Measurements from ENCODE around the gene LTA4H. TPM values are rescaled to one million over a fixed set of nuclear protein-coding genes. Genes with fewer than 3 reads are reported as not detected.

Gene LTA4H
- total RNA-seq, 1 experiment from 2014 or later: 66.0 TPM

DNA sequence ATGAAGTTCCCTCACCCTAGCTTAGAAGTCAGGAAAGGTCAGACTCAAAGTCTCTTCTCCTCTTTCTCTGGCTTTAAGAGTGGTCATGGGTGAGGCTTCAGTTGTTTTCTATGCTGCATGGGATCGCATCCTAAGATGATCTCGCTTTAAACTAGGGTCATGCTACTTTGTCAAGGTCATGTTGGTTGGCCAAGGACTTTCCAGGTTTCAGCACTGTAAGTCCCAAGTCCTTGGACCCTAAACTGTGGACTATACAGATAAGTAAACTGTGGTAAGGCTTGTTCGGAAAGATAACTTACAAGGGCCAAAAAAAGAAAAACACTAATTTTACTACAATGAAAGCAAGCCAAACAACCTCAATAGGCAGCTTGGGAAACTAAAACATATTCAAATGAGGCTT lies 56.6 kb downstream of the LTA4H start:
- peaks cover 5% of the 10 kb centered on the region for H3K4me1 Mint-ChIP-seq (ENCODE audit: insufficient read depth, unreplicated experiment)
- POLR2A ChIA-PET: interaction anchor here (1.3 kb wide), 1 partner anchor 37 kb away, joined by 3 read pairs; the partner anchor contains the start of gene CCDC38
- no peak for DNase-seq (ENCODE audit: unreplicated experiment)
- H3K36me3 Mint-ChIP-seq (ENCODE audit: insufficient read depth, unreplicated experiment): no peaks in the 10 kb centered on the region
- H3K9me3 Mint-ChIP-seq (ENCODE audit: unreplicated experiment): no peaks in the 10 kb centered on the region
- no peak overlapping the region for H3K27ac Mint-ChIP-seq (ENCODE audit: low read depth, unreplicated experiment)
- CTCF ChIA-PET: interaction anchor here (1.9 kb wide), 1 partner anchor 20 kb away, joined by 8 read pairs; no protein-coding TSS in a partner anchor
- no peak overlapping the region for H3K4me3 Mint-ChIP-seq (ENCODE audit: unreplicated experiment)
- BruUV-seq (replicated peaks): no TSS peak
- intact Hi-C loops (cut with micrococcal nuclease): no loop called here
- H3K27me3 Mint-ChIP-seq (ENCODE audit: insufficient read depth, unreplicated experiment): no peaks in the 10 kb centered on the region
- no peak for TF ChIP-seq CTCF (IDR thresholded peaks at IDR 0.05; ENCODE audit: unreplicated experiment)

GRCh38 chr12:95978351-95978750 lies 57.0 kb downstream of the LTA4H start:
- Mint-ChIP-seq H3K9me3 (ENCODE audit: unreplicated experiment) (no peaks in the 10 kb centered on the region), H3K27me3 (ENCODE audit: insufficient read depth, unreplicated experiment) (no peaks in the 10 kb centered on the region), H3K27ac (ENCODE audit: low read depth, unreplicated experiment) (no peak overlapping the region), H3K36me3 (ENCODE audit: insufficient read depth, unreplicated experiment) (no peaks in the 10 kb centered on the region), H3K4me3 (ENCODE audit: unreplicated experiment) (no peak overlapping the region), H3K4me1 (ENCODE audit: insufficient read depth, unreplicated experiment) (peaks cover 5% of the 10 kb centered on the region)
- no TSS peak for BruUV-seq (replicated peaks)
- ChIA-PET POLR2A (no interaction called here), CTCF (interaction anchor here (1.9 kb wide), 1 partner anchor 20 kb away, joined by 8 read pairs; no protein-coding TSS in a partner anchor)
- no peak for DNase-seq (ENCODE audit: unreplicated experiment)
- intact Hi-C loops (cut with micrococcal nuclease): no loop called here
- TF ChIP-seq CTCF (IDR thresholded peaks at IDR 0.05; ENCODE audit: unreplicated experiment): no peak

GRCh38 chr12:95977764-95978305 lies 57.6 kb downstream of the LTA4H start:
- Mint-ChIP-seq H3K4me1 (ENCODE audit: insufficient read depth, unreplicated experiment) (peaks cover 5% of the 10 kb centered on the region), H3K27ac (ENCODE audit: low read depth, unreplicated experiment) (no peak overlapping the region), H3K36me3 (ENCODE audit: insufficient read depth, unreplicated experiment) (no peaks in the 10 kb centered on the region), H3K4me3 (ENCODE audit: unreplicated experiment) (no peak overlapping the region), H3K27me3 (ENCODE audit: insufficient read depth, unreplicated experiment) (no peaks in the 10 kb centered on the region), H3K9me3 (ENCODE audit: unreplicated experiment) (no peaks in the 10 kb centered on the region)
- BruUV-seq (replicated peaks): no TSS peak
- ChIA-PET POLR2A (no interaction called here), CTCF (interaction anchor here (0.6 to 1.9 kb wide), 2 partner anchors 16 to 20 kb away, joined by 5 to 8 read pairs; no protein-coding TSS in a partner anchor)
- DNase-seq (ENCODE audit: unreplicated experiment): no peak
- no peak for TF ChIP-seq CTCF (IDR thresholded peaks at IDR 0.05; ENCODE audit: unreplicated experiment)
- intact Hi-C loops (cut with micrococcal nuclease): no loop called here

- Mint-ChIP-seq H3K27me3 (ENCODE audit: insufficient read depth, unreplicated experiment) (no peaks in the 10 kb centered on the region), H3K36me3 (ENCODE audit: insufficient read depth, unreplicated experiment) (no peaks in the 10 kb centered on the region), H3K9me3 (ENCODE audit: unreplicated experiment) (no peaks in the 10 kb centered on the region), H3K4me3 (ENCODE audit: unreplicated experiment) (no peak overlapping the region), H3K4me1 (ENCODE audit: insufficient read depth, unreplicated experiment) (peaks cover 5% of the 10 kb centered on the region), H3K27ac (ENCODE audit: low read depth, unreplicated experiment) (no peak overlapping the region)
- peak; percentile 34 for DNase-seq (ENCODE audit: unreplicated experiment)
- ChIA-PET CTCF (interaction anchor here (0.7 kb wide), 1 partner anchor 12 kb away, joined by 3 read pairs; no protein-coding TSS in a partner anchor), POLR2A (no interaction called here)
- no TSS peak for BruUV-seq (replicated peaks)
- no peak for TF ChIP-seq CTCF (IDR thresholded peaks at IDR 0.05; ENCODE audit: unreplicated experiment)
- intact Hi-C loops (cut with micrococcal nuclease): no loop called here
These were observed 59.0 kb downstream of the LTA4H start for GRCh38 chr12:95976416-95976832.
